GM19463 (cell line): Measurements from ENCODE around the gene NUMA1.

Source experiments
- ATAC-seq: cut with Tn5 transposase; IDR thresholded peaks from one replicate; pipeline ENCODE4 v1.9.1; 2021; ENCODE audit warnings: mild to moderate bottlenecking, moderate library complexity; ENCODE audit not compliant: unreplicated experiment

NUMA1 gene

GRCh38 chr11:72002841-72003775 is 77.2 kb downstream of the NUMA1 start:
- ATAC-seq, result no peak

DNA sequence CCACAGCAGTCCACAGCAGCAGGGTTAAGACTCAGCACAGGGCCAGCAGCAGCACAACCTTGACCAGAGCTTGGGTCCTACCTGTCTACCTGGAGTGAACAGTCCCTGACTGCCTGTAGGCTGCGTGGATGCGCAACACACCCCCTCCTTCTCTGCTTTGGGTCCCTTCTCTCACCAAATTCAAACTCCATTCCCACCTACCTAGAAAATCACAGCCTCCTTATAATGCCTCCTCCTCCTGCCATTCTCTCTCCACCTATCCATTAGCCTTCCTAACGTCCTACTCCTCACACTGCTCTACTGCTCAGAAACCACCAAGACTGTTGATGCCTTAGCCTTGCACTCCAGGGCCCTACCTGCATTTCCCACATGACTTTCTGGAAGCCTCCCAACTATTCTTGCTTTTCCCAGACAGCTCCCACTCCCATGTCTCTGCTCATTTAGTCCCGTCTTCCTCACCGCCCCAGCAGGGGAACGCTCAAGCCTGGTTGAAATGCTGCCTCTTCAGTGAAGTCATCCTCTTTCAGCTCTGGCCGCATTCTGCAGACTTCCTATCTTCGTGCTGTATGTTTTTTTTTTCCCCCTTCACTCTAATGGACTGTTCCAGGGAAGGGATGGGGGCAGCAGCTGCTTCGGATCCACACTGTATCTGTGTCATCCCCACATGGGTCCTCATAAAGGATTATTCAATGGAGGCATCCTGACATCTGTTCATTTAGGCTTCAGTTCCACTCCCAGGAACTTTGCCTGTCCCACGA is 78.3 kb downstream of the NUMA1 start:
- no peak for ATAC-seq

DNA sequence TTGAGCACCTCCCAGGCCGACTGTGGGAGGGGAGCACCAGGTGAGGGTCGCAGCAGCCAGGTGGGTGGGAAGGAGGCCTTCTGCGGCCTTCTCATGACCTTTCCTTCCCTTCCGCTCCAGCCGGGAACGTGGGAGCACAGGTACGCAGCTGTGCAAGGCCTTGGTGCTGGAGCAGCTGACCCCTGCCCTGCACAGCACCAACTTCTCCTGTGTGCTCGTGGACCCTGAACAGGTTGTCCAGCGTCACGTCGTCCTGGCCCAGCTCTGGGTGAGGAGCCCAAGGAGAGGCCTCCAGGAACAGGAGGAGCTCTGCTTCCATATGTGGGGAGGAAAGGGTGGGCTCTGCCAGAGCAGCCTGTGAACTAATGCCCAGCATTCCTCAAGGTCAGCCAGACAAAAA is 79.1 kb downstream of the NUMA1 start:
- no peak for ATAC-seq

- ATAC-seq, result no peak
These were observed 80.0 kb downstream of the NUMA1 start for GRCh38 chr11:72000202-72000867.

GRCh38 chr11:71999798-72000197 is 80.5 kb downstream of the NUMA1 start:
- no peak for ATAC-seq

DNA sequence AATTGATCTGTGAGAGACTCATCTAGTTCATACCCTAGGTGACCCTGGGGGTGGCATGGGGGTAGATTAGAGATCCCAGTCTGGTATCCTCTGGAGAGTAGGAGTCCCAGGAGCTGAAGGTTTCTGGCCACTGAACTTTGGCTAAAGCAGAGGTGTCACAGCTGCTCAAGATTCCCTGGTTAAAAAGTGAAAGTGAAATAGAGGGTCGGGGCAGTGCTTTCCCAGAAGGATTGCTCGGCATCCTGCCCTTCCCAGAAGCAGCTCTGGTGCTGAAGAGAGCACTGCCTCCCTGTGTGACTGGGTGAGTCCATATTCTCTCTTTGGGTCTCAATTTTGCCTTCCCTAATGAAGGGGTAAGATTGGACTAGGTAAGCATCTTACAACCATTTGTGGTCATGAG is 81.0 kb downstream of the NUMA1 start:
- no peak for ATAC-seq

DNA sequence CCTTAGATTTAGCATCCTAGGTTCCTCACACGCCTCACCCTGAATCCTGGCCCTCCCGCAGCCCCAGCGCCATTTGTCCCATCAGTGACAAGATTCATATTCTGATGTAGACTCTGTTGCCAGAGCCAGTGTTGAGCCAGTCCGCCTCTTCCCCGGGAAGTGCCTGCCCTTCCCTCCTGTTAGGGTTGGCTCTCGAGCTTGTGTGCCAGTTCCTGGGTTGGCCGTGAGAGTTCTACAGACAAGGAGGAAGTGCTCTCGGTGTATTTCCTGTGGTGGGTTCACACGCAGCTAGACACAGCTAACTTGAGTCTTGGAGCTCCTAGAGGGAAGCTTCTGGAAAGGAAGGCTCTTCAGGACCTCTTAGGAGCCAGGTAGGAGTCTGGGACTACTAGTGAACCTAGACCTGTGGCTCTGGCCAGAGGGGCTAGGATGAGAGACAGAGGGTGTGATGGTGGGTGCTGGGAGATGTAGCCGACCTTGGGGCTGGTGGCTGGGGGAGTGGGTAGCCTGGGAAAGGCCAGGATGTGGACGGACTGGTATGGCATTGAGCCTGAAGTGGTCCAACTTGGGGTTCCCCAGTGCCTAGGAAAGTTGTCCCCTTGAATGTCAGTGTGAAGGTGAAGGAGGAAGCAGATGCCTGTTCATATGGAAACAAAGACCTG is 81.6 kb downstream of the NUMA1 start, which contains the start of gene IL18BP:
IL18BP (plus strand) TSS at position 261 of the 662 bp plus-strand sequence. CDS start 1,076 bp downstream, outside the sequence.
- no peak for ATAC-seq

DNA sequence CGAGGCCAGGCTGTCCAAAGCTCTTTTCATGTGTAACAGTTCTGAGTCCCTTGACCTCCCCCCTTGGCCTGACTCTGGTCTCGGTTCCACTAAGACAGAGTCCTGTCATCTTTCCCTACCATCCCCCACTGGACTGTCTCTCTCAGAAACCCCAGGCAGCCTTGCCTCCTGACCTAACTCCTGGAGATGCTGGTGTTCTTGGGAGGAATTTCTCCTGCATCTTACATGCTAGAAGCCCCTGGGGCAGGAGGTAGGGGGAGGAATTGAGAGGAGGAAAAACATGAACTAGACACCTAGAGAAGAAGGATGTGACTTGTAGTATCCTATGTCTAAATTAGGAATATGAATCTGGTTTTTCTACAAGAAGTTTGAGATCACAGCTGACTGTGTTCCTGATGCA is 82.3 kb downstream of the NUMA1 start:
- no peak for ATAC-seq

DNA sequence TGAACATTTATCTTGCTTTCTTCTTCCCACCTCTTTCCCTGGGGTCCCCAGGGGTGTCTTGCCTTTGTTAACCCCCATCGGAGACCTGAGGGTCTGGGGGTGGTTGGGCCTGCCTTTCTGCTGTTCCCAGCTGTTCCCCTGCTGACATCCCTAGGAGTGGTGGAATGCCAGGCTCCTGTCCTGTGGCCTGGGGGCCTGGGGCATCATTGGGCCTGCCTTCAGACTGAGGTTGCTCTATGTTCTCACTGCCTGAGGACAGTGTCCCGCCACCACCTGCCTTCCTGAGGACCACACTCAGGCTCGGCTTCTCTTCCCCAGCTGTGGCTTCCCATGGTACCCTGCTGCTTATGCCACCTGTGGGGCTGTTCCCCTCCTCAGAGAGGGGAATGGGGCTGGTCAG is 82.7 kb downstream of the NUMA1 start:
- ATAC-seq, result no peak

GRCh38 chr11:71996946-71997345 is 83.4 kb downstream of the NUMA1 start:
- ATAC-seq, result no peak

DNA sequence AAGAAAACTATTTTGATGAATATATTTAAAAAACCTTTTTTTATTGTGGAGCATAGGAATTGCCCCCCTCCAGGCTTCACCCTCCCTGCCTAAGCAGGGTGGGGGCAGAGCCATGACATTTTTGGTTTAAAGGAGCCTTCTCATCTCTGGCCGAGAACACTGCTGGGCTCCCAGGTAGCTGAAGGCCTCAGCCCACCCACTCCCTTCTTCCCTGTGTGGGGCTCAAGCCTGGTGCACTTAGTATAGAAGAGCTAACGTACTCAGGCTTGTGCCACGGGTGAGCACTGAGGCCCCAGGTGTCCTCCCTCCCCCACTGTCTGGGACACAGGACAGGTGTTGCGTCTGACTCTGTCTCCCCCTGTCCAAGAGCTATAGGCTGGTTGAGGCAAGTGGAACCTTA is 83.8 kb downstream of the NUMA1 start:
- no peak for ATAC-seq

- no peak for ATAC-seq
These were observed 84.5 kb downstream of the NUMA1 start for GRCh38 chr11:71995726-71996291.

GRCh38 chr11:71994786-71995185 is 85.6 kb downstream of the NUMA1 start:
- no peak for ATAC-seq

DNA sequence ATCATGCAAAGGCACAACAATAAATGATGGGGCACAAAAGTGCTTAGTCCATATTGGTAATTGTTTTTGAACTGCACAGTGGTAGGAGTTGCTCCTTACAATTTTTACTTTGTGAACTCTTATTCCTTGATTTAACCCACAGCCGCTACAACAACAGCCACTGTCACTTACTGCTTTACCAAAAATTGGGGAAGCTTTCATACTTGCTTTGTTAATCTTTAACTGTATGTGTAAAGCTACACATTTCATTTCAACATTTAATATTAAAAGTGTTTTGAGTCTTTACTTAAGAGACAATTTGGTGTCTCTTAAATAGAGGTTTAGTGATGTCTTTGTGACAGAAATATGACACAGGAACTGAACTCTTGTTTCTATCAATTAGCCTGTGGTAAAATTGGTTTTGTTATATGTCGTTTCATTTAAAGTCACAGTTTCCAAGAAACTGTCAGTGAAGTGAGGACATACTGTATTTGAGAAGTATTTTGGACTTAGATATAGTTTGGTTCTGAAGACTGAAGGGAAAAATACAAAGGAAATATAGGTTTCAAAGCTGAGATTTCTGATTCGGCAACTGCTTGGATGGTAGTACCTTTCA is 88.1 kb downstream of the NUMA1 start:
- no peak for ATAC-seq

DNA sequence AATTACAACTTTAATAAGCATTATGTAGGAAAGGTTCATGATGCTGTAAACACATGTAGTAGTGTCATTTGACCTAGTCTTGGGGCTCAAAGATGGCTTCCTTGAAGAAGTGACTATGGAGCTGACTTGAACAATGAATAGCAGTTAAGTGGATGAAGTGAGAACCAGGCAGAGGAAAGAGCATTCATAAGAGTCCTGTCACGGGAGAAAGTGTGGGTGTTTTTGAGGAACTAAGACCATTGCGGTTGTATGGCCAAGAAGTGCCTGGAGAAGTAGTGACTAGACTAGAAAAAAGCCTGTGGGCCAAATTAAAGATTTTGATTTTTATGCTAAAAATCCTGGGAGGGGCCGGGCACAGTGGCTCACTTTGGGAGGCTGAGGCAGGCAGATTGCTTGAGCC is 88.8 kb downstream of the NUMA1 start:
- ATAC-seq, result peak; percentile 80

- no peak for ATAC-seq
These were observed 89.6 kb downstream of the NUMA1 start for GRCh38 chr11:71990701-71991100.

- no peak for ATAC-seq
These were observed 92.3 kb downstream of the NUMA1 start for GRCh38 chr11:71988050-71988449.

DNA sequence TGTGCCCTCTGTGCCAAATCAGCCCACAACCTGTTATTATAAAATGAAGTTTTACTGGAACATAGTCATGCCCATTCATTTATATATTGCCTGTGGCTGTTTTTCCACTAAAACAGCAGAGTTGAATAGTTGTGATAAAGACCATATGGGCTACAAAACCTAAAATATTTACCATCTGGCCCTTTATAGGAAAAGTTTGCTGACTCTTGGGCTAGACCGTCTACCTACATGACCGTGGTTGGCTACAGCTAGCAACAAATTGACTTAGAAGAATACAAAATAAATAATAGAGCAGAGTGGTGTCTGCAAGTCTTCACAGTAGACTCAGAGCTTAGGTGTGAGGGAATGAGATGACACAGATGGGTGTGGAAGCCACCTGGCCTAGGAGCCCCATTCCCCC is 92.8 kb downstream of the NUMA1 start:
- ATAC-seq, result no peak

- ATAC-seq, result no peak
These were observed 94.2 kb downstream of the NUMA1 start for GRCh38 chr11:71986131-71986530.

DNA sequence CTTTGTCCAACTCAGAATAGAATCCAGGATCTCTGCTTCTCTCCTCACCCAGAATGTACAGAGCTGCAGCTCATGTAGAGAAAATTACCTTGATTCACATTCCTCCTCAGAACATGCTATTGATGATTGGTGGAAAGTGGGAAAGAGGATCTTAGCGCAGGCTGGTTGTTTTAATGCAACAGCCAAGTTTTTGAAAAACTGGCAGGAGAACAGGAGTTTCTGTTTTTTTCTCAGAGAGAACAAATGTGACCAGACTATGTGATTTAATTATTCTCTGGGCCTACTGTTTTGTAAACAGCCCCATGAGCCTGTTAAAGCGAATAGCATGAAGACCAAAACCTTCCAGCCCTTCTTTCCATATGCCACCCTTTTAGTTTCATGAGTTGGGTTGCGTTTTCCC is 100.7 kb downstream of the NUMA1 start:
- no peak for ATAC-seq
